GM10248 (cell line): ENCODE data around the gene FKBP14.
A peak's percentile ranks its signal among the peaks of the same experiment; 100 is the strongest.

ENCODE experiments used
- CTCF ChIA-PET: fragments of 300-600 bp; sonication (Branson Sonifier 250); formaldehyde crosslinking; extraction: SDS; loops from one replicate; lab custom pipeline; 2021; ENCODE audit warnings: antibody characterized with exemption; lab: Yijun Ruan, JAX
- POLR2A ChIA-PET: fragments of 350-650 bp; sonication (Branson Sonifier 250); formaldehyde crosslinking; extraction: SDS; loops from one replicate; lab custom pipeline; 2020; ENCODE audit warnings: antibody characterized with exemption; lab: Yijun Ruan, JAX
- DNase-seq: peaks from one replicate; pipeline ENCODE4 v3.0.0; 2012; ENCODE audit errors: extremely low spot score
- TF ChIP-seq, protein P1 (sequence below): IDR thresholded peaks from 2 replicates; pipeline ENCODE4 v1.5.1; 2012; ENCODE audit warnings: mild to moderate bottlenecking, low read depth; ENCODE audit errors: extremely low read depth, missing control alignments, control extremely low read depth

FKBP14 gene, protein sequence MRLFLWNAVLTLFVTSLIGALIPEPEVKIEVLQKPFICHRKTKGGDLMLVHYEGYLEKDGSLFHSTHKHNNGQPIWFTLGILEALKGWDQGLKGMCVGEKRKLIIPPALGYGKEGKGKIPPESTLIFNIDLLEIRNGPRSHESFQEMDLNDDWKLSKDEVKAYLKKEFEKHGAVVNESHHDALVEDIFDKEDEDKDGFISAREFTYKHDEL

DNA sequence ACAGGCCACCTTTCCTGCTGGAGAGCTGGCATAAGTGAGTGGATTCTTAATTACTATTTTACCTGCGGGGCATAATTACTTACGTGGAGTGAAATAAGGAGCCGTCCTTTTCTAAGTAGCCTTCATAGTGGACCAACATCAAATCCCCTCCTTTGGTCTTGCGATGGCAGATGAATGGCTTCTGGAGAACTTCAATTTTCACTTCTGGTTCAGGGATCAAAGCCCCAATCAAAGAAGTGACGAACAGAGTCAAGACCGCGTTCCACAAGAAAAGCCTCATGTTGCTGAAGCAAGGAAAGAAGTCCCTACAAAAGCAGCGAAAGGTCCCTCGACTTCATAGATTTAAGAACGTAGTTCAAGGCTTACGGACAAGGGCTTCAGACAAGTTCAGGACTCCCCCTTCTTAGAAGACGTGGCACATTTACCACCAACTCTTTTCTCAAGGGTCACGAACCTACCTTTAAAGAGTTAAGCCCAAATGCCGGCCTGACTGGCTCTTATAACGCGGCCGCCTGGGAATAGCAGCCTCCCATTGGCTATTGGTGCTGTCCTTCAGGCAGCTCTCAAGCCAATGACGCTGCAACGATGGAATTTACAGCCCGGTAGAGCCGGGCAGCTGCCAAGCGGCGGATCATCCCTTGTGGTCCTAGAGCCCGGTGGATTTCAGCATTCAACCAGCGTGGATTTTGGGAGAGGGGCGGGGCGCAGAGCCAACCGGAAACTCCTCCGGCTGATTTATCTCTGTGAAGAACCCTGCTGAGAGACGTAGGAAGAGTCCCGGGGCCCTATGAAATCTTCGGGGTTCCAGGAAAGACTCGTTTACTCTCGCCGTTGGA lies at the start of gene FKBP14:
Gene FKBP14, minus strand, starts transcription at position 474 of the 836 bp plus-strand sequence. Its CDS starts 194 bp downstream, at position 280.
- ChIA-PET POLR2A (interaction anchor here (0.6 kb wide), 1 partner anchor 11 kb away, joined by 8 read pairs; no protein-coding TSS in a partner anchor), CTCF (interaction anchor here (1.0 to 1.6 kb wide), 2 partner anchors 35 to 38 kb away, joined by 3 to 4 read pairs; no protein-coding TSS in a partner anchor)
- peak; percentile 90 for DNase-seq
- TF ChIP-seq, protein P1, sequence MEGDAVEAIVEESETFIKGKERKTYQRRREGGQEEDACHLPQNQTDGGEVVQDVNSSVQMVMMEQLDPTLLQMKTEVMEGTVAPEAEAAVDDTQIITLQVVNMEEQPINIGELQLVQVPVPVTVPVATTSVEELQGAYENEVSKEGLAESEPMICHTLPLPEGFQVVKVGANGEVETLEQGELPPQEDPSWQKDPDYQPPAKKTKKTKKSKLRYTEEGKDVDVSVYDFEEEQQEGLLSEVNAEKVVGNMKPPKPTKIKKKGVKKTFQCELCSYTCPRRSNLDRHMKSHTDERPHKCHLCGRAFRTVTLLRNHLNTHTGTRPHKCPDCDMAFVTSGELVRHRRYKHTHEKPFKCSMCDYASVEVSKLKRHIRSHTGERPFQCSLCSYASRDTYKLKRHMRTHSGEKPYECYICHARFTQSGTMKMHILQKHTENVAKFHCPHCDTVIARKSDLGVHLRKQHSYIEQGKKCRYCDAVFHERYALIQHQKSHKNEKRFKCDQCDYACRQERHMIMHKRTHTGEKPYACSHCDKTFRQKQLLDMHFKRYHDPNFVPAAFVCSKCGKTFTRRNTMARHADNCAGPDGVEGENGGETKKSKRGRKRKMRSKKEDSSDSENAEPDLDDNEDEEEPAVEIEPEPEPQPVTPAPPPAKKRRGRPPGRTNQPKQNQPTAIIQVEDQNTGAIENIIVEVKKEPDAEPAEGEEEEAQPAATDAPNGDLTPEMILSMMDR = no peak

DNA sequence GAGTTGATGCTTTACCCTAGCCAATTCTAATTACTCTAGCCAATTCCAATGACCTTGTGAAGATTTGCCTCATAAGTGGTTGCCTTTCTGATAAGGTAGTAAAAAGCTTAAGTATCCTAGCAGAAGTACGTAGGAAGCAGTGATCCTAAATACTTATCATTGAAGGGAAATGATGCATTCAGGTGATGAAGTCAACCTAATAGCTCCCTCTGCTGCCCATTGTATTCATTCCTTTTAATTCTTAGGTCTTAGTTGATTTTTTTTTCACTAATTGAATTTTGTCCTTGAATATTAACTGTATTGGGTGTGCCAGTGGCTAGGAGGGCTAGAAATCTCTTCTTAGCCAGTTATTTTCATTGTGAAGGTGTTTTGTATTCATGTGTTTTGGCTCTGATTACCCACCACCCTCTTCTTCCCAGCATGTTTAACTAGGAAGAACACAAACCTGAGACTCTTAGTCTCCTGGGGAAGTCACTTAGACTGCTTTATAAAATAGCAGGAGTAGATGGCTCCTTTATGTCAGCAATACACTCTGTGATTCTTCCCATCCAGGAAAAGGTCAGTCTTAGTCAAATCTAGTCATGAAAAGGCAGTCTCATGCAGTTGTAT lies 48.0 kb upstream of the FKBP14 start:
- ChIA-PET CTCF (interaction anchor here (0.6 to 4.5 kb wide), 10 partner anchors 11 to 324 kb away, joined by 3 to 40 read pairs (median 3); no protein-coding TSS in a partner anchor), POLR2A (no interaction called here)
- DNase-seq = no peak
- TF ChIP-seq, protein P1 = peak; percentile 48

DNA sequence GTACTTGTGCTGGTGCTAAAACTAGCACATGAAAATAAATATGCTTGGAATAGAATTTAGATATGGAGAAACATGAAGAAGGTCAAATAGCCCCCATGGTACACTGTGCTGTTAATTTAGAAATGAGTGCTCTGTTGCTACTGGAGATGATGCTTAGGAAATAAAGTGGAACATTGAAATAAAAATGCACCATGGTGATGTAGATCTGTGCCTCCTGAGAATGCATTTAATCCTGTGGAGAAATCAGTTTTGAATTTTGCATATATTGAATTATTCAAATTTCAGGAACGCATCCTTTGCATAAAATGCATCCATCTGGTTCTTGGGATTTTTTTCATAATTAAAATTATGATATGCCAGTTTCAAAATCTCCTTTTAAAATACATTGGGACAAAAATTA lies 46.2 kb upstream of the FKBP14 start:
- POLR2A ChIA-PET = no interaction called here
- no peak for DNase-seq
- CTCF ChIA-PET = interaction anchor here (1.2 to 4.5 kb wide), 3 partner anchors 9 to 194 kb away, joined by 4 to 40 read pairs (median 11); no protein-coding TSS in a partner anchor
- TF ChIP-seq, protein P1 = no peak

DNA sequence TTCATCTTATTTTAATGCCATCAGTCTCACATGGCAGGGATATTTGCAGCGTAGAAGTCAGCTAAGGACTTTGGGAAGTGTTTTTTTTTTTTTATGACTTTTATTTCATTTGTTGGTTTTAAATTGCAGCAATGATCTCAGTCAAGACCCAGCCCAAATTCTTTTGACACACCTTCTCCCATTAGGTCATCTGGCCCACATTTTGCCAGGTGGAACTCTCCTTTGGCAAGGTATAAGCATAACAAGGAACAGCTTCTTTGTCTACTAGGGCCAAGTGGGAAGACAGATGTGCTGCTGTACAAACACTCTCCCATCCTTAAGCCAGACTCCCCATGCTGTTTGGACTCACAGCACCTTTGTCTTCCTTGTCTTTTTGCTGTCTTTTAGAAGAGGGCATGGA lies 43.5 kb upstream of the FKBP14 start:
- POLR2A ChIA-PET = no interaction called here
- TF ChIP-seq, protein P1 = no peak
- CTCF ChIA-PET = interaction anchor here (0.9 to 1.7 kb wide), 3 partner anchors 9 to 494 kb away, joined by 3 to 4 read pairs (median 3); no protein-coding TSS in a partner anchor

DNA sequence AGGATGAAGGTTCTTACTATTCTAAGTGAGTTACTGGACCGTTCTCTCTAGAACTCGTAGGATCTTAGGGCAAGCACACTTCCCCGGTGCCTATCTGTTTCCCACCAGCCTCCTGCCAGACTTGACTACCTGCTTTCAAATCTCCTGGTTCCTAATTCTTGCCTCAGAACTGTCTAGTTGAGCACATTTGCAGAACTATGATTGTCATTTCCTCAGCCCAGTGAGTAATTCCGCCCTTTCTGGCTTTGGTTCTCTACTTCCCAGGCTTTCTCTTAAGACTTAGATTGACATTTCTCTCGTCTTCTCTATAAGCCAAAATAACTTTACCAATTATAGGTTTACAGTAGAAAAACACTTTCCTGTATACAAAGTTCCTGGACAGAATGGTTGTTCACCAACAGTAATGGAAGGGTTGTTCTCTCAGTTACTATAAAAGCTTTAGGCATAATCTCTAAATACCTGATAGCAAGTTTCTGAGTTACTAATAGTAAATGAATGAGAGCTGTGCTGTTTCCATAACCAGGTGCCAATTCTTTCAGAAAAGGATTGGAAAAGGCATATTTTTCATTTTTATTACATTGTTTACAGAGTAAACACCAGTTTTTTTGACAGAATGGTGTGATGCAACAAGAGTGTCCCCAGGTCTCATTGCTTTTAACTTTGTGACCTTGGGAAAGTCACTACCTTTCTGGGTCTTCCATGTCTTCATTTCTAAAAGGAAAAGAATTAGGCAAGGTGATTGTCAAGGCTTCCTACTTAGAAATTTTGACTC lies 42.8 kb upstream of the FKBP14 start:
- DNase-seq = no peak
- ChIA-PET CTCF (interaction anchor here (1.0 to 1.7 kb wide), 2 partner anchors 12 to 495 kb away, joined by 3 to 4 read pairs; no protein-coding TSS in a partner anchor), POLR2A (no interaction called here)
- TF ChIP-seq, protein P1 = no peak

More for the DNA sequence above, 43.5 kb upstream of the FKBP14 start:
- no peak for DNase-seq

DNA sequence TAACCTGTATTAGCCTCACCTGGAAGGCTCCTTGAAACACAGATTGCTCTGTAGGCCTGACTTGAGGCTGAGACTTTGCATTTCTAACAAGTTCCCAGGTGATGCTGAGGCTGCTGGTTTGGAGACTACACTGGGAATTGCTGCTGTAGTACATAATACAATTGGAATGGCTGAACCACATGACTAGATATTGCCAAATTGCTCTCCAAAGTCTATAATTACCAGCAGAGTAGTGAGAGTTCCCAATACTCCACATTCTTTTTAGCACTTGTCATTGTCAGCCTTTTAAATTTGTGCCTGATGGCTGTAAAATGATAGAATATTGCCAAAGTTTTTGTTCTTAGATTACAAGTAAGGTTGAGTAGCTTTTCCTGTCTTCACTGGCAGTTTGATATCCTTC lies 41.6 kb upstream of the FKBP14 start:
- DNase-seq = no peak
- TF ChIP-seq, protein P1 = no peak
- ChIA-PET POLR2A (no interaction called here), CTCF (interaction anchor here (1.5 kb wide), 1 partner anchor 21 kb away, joined by 4 read pairs; no protein-coding TSS in a partner anchor)
